HL-60/S4 (cell line): ENCODE measurements around the gene ABRACL.
"Not testable (repeated sequence)": the region's sequence is repeated elsewhere in the genome, so short reads cannot be mapped to it uniquely, and the experiment has no call there.

ENCODE experiments used
- in situ Hi-C: fragments of 300-500 bp; cut with MboI; formaldehyde crosslinking; loops from 2 replicates; pipeline ENCODE4 v1.14.3; 2022; ENCODE audit warnings: low sequenced_read_pairs

ABRACL gene, protein sequence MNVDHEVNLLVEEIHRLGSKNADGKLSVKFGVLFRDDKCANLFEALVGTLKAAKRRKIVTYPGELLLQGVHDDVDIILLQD

DNA sequence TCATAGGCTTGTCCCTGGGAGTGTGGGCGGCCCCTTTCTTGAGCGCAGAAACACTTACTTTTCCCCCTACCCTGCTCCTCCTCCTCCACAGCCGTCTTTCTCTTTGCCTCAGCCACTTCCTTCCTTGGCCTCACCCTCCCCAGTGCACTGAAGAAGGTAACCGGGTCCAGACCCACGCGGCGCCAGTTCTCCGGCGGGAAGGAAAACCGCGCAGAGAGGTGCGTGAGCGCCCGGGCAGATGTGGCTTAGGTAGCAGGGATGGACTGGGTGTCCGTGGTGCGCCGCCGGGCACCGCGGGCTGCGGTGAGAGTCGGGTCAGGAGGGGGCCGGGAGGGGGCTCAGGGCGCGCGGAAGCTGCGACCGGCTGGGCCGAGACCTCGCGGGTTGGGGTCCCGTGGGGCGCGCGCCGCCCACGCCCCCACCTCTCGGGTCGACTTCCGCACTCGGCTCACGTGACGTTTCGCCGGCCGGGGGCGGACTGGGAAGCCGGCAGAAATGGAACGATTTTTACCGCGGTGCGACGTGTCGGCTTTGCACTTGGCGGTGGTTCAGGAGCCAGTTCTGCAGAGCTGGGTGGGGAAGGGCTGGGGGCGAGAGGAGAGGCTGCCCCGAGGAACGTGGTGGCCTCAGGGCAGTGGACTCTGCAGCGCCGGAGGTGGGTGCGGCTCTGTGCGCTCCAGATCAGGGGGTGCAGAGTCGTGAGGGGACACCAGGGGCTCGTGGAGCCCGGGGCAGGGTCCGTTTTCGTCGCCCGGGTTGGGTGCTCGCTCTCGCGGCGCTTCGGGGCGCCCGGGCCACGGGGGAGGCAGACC is at the start of gene ABRACL:
ABRACL (plus strand) TSS at position 88 of the 812 bp plus-strand sequence. CDS start 5,416 bp downstream, outside the sequence.
- in situ Hi-C loops, result no loop called here

DNA sequence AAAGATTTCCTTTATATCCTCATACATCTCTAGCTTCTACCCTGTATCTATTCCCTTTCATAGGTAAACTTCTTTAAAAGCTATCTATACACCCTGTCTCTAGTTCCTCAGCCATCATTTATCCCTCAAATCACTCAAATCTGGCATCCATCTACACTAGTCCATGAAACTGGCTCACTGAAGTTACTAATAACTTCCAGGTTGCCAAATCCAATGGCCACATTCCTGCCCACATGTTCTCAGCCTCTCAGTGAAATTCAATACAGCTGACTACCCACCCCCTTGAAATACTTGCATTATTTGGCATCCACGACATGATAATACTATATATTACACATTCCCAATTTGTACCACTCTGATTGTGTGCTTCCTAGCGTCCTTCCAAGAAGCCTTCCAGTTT is 49.2 kb upstream of the ABRACL start:
- in situ Hi-C loops, result no loop called here

DNA sequence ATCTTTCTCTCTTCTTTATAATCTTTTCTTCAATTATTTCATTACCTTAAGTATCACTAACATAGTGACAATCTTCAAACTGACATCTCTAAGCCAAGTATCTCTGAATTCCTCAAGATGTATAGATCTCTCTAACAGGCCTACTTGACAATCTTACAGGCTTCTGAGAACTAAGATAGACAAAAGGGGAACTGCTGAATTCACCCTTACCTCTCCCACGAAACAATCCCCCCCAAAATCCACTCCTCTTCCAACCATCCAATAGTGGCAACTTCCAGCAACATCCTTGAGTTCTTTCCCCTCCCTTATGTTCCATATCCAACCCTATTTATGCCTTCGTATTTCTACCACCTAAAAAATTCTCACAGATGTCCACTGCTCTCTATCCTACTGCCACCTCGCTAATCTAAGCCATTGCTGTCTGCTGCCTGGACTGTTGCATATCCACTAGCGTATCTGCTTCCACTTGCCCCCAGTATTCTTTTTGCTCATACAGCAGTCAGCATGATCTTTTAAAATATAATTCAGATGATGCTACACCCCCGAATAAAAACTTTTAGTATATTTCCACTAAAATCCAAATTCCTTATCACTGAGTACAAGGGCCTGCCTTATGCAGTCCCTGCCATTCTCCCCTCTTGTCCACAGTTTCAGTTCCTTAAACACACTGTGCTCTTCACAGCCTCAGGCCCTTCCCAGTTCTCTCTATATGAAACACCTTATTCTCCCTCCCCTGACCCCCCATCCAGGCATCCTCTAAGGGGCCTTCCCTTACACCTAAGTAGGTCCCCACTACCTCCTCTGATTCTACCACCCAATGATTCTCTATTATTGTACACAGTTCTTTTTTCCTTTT is 48.5 kb upstream of the ABRACL start:
- in situ Hi-C loops, result no loop called here

DNA sequence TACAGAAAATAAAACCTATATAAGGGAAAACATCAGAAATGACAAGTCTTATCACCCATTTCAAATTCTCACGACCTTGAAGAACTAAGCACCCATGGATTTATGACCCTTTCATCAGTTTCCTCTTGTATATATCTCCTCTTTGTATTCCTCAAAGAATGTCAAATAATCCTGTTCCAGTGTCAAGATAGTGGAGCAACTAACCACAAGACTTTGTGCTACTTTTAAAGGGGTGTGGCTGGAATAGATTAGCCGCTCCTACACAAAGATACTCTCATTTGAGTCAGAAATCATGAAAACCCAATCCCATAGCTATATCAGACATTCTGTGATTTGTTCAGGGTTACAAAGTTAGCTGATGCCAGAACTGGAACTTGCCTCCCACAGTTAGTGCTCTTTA is 47.1 kb upstream of the ABRACL start:
- in situ Hi-C loops, result no loop called here

DNA sequence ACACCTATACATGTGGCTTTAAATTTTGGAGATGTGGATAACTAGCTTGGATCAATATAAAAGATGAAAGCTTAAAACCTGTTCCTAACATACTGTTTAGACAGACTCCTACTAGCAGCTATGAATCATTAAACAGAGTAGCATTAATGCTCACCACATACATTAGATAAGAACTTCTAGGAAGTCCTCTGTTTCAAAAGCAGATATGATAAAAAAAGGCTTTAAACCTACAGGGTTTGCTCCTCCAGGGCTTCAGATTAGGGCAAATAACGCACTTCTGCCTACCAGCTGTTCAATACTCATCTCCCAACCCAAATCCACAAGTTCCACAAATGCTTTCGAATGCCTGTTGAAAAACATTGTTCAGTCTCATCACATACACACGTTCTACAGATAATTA is 42.0 kb upstream of the ABRACL start:
- in situ Hi-C loops, result no loop called here

DNA sequence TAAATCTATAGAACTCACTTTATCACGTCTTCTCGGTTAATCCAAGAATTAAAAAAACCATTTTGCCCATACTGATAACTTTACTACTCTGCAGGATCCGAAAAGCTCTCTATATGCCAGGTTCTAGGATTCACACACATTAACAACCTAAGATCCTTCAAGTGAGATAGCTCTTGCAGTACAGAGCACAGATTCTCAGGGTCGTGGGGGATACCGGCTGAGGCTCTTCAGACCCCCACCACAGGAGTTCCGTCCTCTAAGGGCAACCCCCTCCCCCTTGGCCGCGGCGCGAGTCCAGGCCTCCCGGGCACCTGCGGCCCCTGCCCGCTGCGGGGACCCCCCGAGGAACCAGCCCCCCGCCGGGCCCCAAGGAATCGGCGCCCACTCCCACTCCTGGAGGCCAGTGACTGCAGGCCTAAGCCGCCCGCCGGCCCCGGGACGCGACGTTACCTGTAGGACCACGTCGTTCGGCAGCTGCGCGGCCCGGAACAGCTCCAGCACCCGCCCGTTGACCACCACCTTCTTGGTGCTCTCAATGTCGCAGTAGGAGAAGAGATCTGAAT is 41.4 kb upstream of the ABRACL start:
- in situ Hi-C loops, result no loop called here

DNA sequence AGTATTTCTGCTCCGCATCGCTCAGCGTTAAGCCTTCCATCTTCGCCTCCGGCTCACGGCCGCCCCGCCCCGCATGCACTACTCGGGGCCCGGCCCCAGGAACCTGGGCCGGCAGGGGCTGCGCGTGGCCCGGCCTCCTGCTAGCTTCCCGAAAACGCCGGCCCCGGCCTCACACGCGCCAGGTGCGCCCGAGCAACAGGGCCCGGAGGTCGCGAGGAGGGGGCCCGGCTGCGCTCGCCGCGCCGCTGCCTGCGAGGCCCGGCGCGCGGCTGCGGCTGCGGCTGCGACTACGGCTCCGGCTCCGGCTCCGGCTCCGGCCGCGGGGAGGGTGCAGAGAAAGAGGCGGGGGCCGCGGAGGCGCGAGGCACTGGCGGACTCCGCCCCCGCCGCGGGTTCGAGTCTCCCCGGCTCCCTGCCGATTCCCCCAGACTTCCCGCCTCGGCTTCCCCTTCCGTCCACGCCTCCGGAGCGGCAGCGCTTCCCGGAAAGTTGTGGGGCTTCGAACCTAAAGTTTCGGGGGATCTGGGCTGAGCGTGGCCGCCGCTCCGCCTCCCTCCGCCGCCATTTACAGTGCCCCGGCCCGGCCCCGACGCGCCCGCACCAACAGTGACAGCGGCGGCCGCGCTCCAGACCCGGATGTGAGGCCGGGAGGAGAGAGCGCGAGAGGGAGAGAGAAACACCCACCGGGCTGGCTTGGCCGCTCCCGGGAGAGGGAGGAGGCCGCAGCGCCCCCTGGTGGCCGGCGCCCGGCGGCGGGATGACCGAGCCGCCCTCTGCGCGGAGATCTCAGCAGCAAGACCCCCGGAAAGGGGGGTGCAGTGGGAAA is 40.7 kb upstream of the ABRACL start, which contains the start of gene REPS1:
REPS1 (minus strand) TSS at position 611 of the 826 bp plus-strand sequence; CDS start at position 40, 571 bp downstream.
- in situ Hi-C loops, result no loop called here

DNA sequence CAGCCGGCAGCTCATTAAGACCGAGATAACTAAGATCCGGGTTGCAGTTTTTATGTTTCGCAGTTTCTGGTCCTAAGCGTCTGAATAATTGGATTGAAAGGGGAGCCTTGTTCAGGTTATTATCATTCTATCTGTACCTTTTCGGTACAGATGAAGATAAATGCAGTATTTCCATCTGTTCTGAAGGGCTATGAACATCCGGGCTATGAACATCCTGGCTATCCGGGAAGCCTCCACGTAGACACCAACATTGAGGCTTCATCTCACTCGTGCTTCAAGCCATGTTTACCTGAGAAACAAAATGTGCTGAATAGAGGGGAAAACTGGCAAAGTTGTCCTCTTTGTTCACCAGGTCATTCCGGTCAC is 40.1 kb upstream of the ABRACL start:
- in situ Hi-C loops, result no loop called here

DNA sequence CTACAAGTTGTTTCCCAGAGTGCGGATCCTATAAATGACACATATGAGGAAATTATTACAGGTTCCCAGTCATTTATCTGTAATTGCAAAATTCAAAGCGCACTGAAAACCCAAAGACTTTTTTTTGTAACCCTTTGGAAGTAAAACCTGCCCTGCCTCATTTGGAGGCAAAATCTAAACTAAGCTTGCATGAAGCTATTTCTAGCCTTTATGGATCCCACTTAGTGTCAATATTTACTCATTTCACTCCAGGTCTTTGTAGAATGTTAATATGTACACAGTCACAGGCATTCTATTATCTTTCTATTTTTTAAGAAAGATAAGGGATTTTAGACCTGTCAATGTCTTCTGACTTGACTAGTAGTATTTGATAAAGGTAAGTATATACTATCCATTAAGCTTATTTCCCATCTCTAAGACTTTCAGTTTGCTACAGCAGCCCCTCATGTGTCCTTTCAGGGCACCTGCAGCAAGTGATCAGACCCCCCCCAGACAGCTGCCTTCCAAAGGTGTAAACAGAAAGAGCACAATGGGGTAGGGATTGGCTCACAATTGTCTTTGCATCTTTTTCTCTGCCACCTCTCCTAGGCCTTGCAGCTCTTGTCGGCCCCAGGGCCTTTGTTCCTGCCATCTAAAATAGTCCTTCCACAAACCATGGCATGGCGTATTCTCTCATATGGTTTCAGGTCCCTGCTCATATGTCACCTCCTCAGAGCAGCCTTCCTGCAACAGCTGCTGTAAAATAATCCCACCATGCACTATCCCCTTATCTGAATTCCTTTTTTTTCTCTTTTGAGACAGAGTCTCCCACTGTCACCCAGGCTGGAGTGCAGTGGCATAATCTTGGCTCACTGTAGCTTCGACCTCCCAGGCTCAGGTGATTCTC is 39.2 kb upstream of the ABRACL start:
- in situ Hi-C loops, result no loop called here

DNA sequence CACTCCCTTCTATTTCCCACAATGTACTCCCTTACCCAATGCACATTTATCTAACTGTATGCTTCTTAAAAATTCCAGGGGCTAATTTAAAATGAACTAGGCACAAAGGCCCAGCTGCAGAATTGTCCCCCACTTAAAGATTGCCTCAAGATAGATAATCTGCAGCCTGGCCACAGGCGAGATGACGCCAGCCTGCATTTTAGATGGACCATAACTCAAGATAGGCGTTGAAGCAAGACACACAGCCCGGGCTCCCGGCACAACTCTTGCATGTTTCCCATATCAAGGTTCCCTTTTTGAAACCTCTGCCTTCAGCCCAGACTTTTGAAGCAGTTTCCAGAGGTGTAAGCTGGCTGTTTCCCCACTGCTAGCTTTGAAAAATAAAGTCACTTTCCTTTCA is 37.3 kb upstream of the ABRACL start:
- in situ Hi-C loops, result no loop called here

DNA sequence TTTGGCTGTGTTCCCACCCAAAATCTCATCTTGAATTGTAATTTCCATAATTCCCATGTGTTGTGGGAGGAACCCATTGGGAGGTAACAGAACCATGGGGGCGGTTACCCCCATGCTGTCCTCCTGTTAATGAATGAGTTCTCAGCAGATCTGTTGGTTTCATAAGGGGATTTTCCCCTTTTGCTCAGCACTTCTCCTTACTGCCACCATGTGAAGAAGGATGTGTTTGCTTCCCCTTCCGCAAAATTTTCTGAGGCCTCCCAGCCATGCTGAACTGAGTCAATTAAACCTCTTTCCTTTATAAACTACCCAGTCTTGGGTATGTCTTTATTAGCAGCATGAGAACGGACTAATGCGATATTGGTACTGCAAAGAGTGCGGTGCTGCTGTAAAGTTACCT is 35.6 kb upstream of the ABRACL start:
- in situ Hi-C loops, result not testable (repeated sequence)

DNA sequence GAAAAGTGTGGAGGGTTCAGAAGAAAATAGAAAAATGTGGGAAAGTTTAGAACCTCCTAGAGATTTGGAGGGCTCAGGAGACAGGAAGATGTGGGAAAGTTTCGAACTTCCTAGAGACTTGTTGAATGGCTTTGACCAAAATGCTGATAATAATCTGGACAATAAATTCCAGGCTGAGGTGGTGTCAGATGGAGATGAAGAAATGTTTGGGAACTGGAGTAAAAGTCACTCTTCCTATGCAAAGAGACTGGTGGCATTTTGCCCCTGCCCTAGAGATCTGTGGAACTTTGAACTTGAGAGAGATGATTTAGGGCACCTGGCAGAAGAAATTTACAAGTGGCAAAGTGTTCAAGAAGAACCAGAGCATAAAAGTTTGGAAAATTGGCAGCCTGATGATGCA is 35.1 kb upstream of the ABRACL start:
- in situ Hi-C loops, result not testable (repeated sequence)

DNA sequence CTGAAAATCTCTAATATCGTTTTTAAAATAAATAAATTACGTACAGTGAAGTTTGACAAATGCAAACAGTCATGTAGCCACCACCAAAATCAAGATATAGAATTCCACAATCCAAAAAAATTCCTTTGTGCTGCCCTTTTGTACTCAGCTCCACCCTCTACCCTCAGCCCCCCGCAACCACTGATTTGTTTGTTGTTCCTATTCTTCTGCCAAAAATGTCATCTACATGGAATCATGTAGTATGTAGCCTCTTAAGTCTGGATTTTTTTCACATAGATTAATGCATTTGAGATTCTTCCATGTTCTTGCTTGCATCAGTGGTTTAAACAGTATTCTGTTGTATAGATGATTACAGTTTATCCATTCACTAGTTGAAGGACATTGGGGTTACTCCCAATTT is 32.0 kb upstream of the ABRACL start:
- in situ Hi-C loops, result no loop called here

DNA sequence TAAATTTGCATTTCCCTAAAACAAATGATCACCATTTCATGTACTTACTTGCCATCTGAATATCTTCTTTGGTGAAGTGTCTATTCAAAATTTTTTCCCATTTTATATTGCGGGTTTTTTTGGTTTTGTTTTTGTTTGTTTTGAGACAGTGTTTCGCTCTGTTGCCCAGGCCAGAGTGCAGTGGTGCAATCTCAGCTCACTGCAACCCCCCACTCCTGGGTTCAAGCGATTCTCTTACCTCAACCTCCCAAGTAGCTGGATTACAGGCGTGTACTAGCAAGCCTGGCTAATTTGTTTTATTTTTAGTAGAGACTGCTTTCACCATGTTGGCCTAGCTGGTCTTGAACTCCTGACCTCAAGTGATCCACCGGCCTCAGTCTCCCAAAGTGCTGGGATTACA is 31.4 kb upstream of the ABRACL start:
- in situ Hi-C loops, result no loop called here

DNA sequence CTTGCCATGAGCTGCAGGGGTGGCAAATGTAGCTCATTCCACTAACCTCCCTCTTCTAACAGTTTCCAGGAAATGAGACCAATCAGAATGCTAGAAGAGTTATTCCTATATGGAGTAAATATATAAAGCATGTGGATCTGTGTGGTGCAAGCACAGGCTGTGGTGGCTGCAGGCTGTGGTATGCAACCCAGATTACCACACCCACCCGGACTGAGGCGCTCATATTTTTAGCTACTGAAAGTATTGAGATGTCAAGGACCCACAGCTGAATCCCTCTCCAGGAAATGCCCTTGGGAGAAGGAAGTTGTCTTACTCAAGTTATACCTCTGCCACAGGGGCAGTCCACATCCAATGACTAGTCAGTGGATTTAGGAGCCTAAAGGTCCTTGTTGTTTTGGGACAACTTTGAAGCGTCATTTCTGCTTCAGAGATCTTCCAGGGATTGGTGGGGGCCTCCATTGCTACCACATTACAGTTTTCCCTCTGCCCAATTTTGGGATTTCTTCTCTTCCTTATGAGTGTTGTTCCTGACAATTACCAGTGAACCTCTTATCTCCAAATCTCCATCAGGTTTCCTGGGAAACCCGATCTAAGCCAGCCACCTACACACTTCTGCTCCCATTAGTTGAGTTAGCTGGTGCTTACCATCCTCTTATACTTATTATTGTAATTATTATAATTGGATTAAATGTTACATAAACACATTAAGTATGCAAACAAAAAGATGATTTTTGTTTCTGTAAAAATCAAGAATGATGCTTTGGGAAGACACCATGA is 28.4 kb upstream of the ABRACL start:
- in situ Hi-C loops, result no loop called here

DNA sequence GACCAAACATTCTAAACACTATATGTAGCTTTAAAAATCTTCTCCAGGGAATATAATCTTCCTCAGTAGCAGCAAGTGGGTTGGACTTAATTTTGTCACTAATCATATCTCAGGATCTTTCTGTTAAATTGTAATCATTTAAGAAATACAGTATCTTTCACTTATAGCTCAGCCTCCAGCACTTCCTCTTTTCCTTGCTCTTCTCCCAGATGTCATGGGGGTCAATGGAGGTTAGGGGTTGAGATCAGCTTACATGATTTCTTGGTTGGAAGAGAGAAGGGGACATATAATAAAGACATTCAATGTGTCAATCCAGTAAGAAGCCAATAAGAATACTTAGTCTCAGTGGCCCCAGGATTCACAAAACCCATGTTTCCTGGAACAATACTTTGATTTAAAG is 24.8 kb upstream of the ABRACL start:
- in situ Hi-C loops, result no loop called here

DNA sequence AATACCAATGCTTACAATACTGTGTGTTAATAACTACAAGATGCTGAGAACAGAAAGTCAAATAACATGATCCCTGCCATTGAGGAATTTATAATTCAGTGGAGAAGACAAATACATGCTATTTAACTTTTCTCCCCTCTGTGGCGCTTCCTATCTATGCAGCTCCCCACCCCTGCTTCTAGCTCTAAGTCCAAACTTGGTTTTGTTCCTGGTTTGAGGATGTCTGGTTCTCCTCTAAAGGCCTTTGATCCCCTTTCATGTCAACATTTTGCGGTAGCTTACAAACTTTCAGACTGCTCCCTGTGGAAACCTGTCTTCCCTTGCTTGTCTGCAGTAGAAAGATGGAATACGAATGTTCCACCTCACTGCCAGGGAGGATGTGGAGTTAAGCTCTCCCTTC is 22.1 kb upstream of the ABRACL start:
- in situ Hi-C loops, result no loop called here

DNA sequence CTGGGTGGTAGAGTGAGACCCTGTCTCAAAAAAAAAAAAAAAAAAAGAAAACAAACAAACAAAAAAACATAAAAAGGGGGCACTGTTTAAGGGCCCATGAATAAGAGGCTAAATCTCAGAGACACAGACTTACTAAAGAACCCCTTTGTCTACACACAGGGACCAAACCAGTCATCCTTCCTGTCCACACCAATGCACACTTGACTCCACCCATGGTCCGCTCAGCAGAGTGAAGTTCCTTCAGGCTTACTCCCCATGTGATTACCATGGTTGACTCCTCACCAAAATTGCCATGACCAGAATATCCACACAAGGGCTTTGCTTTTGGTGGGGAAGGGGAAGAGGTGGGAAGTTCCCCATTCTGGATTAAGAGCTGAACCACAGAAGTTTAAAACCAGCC is 21.1 kb upstream of the ABRACL start:
- in situ Hi-C loops, result no loop called here

DNA sequence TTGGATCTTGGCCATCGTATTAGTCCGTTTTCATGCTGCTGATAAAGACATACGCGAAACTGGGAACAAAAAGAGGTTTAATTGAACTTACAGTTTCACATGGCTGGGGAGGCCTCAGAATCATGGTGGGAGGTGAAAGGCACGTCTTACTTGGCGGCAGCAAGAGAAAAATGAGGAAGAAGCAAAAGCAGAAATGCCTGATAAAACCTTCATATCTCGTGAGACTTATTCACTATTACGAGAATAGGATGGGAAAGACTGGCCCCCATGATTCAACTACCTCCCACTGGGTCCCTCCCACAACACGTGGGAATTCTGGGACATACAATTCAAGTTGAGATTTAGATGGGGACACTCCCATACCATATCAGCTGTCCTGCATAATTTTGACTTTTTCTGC is 20.4 kb upstream of the ABRACL start:
- in situ Hi-C loops, result no loop called here
